Mucosa of gallbladder (tissue), 1 donor: ENCODE data around the gene BCAR1. TPM values are rescaled to one million over a fixed set of nuclear protein-coding genes. Genes with fewer than 3 reads are reported as not detected.

Experiments used
- DNase-seq: peaks from one replicate; pipeline ENCODE4 v3.0.0-alpha.2; 2020; ENCODE audit warnings: low spot score
- total RNA-seq: library from RNA; stranded (reverse); gene quantifications from one replicate; pipeline ENCODE4 v1.2.1, GENCODE V29; 2021
- donor health status: DM: no; HTN: no; CAD: no.

BCAR1 gene
- total RNA-seq, 1 donor from 2014 or later, result 223 TPM

- no peak for DNase-seq
These were observed 47.0 kb downstream of the BCAR1 start for GRCh38 chr16:75204410-75204758.

GRCh38 chr16:75203667-75204409 is 47.6 kb downstream of the BCAR1 start:
- no peak for DNase-seq

GRCh38 chr16:75203096-75203495 is 48.3 kb downstream of the BCAR1 start:
- no peak for DNase-seq

- no peak for DNase-seq
These were observed 49.3 kb downstream of the BCAR1 start for GRCh38 chr16:75202069-75202590.

GRCh38 chr16:75198135-75198600 is 53.3 kb downstream of the BCAR1 start:
- DNase-seq, result peak; percentile 33

GRCh38 chr16:75197522-75198134 is 53.8 kb downstream of the BCAR1 start:
- no peak for DNase-seq

- DNase-seq, result no peak
These were observed 54.6 kb downstream of the BCAR1 start for GRCh38 chr16:75196836-75197235.

- no peak for DNase-seq
These were observed 55.3 kb downstream of the BCAR1 start for GRCh38 chr16:75195811-75196790.

- DNase-seq, result no peak
These were observed 57.5 kb downstream of the BCAR1 start for GRCh38 chr16:75193730-75194444.

GRCh38 chr16:75193265-75193650 is 58.2 kb downstream of the BCAR1 start:
- no peak for DNase-seq

- DNase-seq, result peak; percentile 81
These were observed 58.7 kb downstream of the BCAR1 start for GRCh38 chr16:75192606-75193264.

- DNase-seq, result no peak
These were observed 61.7 kb downstream of the BCAR1 start for GRCh38 chr16:75189638-75190245.

GRCh38 chr16:75188832-75189477 is 62.5 kb downstream of the BCAR1 start:
- no peak for DNase-seq

GRCh38 chr16:75181630-75182029 is 69.8 kb downstream of the BCAR1 start:
- DNase-seq, result no peak

- no peak for DNase-seq
These were observed 72.2 kb downstream of the BCAR1 start for GRCh38 chr16:75179208-75179607.

Other genes with a start within 250 kb of the BCAR1 start
- gene LDHD, start 134.8 kb downstream of the BCAR1 start, total RNA-seq, result 14.5 TPM
- gene ZFP1, start 103.1 kb downstream of the BCAR1 start, total RNA-seq, result 11.4 TPM
- 26.7 TPM for gene CTRB2, start 44.5 kb downstream of the BCAR1 start, total RNA-seq
- gene CTRB1, start 32.6 kb downstream of the BCAR1 start, total RNA-seq, result 15.0 TPM
- gene CFDP1, start 181.9 kb upstream of the BCAR1 start, total RNA-seq, result 45.2 TPM
- 32.1 TPM for gene TMEM170A, start 213.1 kb upstream of the BCAR1 start, total RNA-seq
- 0.20 TPM for gene CHST6, start 243.8 kb upstream of the BCAR1 start, total RNA-seq